Prostate gland (tissue), 2 donors: Measurements from ENCODE around the gene ARMS2. TPM values are rescaled to one million over a fixed set of nuclear protein-coding genes. Genes with fewer than 3 reads are reported as not detected.
A peak's percentile ranks its signal among the peaks of the same experiment; 100 is the strongest.

Experiments
- DNase-seq: peaks from one replicate; pipeline ENCODE4 v3.0.0-alpha.2; 2019; ENCODE audit warnings: low spot score
- H3K27ac ChIP-seq, 2 donors: fragments of 200-600 bp; sonication (generic); 2 replicates each; pipeline ENCODE4 v1.5.1; 2017 to 2019
- H3K27me3 ChIP-seq: fragments of 200-600 bp; sonication (generic); replicated peaks from 2 replicates; pipeline ENCODE4 v1.5.1; 2019; ENCODE audit not compliant: insufficient read depth
- H3K36me3 ChIP-seq, 2 donors: fragments of 200-600 bp; sonication (generic); 1 replicate in 1 of 2; 2 replicates in 1 of 2; pipeline versions ENCODE4 v1.5.1 to v1.8.1; 2017 to 2019
- H3K4me1 ChIP-seq: fragments of 200-600 bp; sonication (generic); replicated peaks from 2 replicates; pipeline ENCODE4 v1.5.1; 2019
- H3K4me3 ChIP-seq, 2 donors: fragments of 200-600 bp; sonication (generic); 2 replicates each; pipeline ENCODE4 v1.5.1; 2017 to 2019
- H3K9me3 ChIP-seq: fragments of 200-600 bp; sonication (generic); 2 replicates; pipeline ENCODE4 v1.5.1; 2017
- POLR2A ChIP-seq: fragments of 450-650 bp; IDR thresholded peaks from one replicate; pipeline ENCODE4 v1.6.1; 2016; ENCODE audit warnings: antibody characterized with exemption, mild to moderate bottlenecking
- POLR2AphosphoS5 ChIP-seq: sonication (generic); formaldehyde crosslinking; IDR thresholded peaks from one replicate; pipeline ENCODE4 v1.6.1; 2017; ENCODE audit warnings: antibody characterized with exemption
- WGBS: methylation state at CpG from one replicate; pipeline ENCODE4 v1.1.5; 2018; 5-methylcytosine and 5-hydroxymethylcytosine counted together
- intact Hi-C: fragments of 100-400 bp; cut with DNase I; formaldehyde crosslinking; loops from one replicate; pipeline ENCODE4 v1.14.2; 2022
- total RNA-seq, 2 donors: library from RNA; depleted of rRNA; stranded (reverse); fragments of >200 nt; gene quantifications; one replicate each; pipeline ENCODE4 v1.1.0, GENCODE V29; 2016
- TF ChIP-seq, protein P1 (sequence below), 4 experiments: fragments of 200-600 bp in 2 of 4; fragments of 450-650 bp in 2 of 4; sonication (generic) in 2 of 4; IDR thresholded peaks; 1 replicate in 3 of 4; 2 replicates in 1 of 4; pipeline ENCODE4 v1.5.1; 2016 to 2019; ENCODE audit warnings: antibody characterized with exemption in 4 of 4, mild to moderate bottlenecking in 2 of 4, moderate library complexity in 2 of 4

Gene ARMS2
- total RNA-seq, 2 donors from 2014 or later, result 1.1 TPM; not detected in 1

DNA sequence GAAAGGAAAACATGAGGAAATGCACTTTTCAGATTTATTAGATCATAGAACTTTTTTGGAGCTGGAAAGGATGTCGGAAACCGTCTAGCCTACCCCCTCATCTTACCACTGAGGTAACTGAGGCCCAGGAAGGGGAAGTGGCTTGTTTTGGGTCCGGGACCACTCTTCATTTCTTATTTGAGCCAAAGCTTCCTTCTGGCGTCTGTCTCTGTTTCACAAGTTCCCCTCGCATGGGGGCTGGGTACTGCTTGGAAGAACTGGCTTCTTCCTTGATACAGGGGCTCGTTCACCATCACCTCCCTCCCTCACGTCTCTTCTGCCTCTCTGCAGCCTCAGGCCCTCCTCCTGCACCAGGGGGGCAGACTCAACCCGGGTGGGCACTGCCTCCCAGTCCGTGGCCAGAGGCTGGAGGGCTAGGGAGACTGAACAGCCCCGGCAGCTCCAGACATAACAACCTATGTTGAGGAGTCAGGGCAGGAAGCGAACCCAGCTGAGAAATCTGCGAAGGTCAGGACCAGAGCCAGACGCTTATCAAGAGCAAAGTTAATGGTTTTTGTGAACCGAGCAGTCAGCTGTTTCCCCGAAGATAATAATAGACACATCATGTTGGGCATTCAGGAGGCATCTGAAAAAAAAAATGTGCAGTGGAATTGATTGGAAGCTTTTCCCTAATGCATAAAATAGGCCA lies 19.8 kb downstream of the ARMS2 start:
- 66% methylated on average over 15 of the region's 15 CpGs for WGBS
- no peak for DNase-seq

DNA sequence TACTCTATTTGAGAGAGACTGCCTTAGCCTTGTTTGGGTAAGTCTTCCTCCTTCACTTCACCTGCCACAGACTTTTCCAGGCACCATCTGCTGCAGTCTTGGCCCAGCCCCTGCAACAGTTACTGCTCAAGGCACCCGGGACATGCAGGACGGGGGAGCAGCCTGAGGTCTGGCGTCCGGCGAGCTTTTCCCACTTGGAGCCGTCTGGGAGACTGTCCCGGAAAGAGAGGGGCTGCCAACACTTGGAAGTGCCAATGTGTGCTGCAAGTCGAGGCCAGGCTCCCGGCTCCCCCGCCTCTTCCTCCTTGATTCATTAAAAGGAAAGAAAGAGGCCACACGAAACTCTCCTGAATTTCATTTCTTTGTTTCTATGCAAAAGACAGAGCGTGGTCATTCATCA lies 20.6 kb downstream of the ARMS2 start:
- DNase-seq, result peak; percentile 31
- Histone ChIP-seq H3K9me3 (no peaks in the 10 kb centered on the region), H3K4me3 (no peak overlapping the region), H3K27ac (peak overlapping the region in 1 of 2 donors; percentile 9), H3K36me3 (no peaks in the 10 kb centered on the region), H3K4me1 (no peaks in the 10 kb centered on the region), H3K27me3 (no peaks in the 10 kb centered on the region)
- intact Hi-C loops, result no loop called here
- 15% methylated on average over 12 of the region's 12 CpGs for WGBS
- TF ChIP-seq POLR2AphosphoS5 (no peak), POLR2A (no peak)
- TF ChIP-seq, protein P1, sequence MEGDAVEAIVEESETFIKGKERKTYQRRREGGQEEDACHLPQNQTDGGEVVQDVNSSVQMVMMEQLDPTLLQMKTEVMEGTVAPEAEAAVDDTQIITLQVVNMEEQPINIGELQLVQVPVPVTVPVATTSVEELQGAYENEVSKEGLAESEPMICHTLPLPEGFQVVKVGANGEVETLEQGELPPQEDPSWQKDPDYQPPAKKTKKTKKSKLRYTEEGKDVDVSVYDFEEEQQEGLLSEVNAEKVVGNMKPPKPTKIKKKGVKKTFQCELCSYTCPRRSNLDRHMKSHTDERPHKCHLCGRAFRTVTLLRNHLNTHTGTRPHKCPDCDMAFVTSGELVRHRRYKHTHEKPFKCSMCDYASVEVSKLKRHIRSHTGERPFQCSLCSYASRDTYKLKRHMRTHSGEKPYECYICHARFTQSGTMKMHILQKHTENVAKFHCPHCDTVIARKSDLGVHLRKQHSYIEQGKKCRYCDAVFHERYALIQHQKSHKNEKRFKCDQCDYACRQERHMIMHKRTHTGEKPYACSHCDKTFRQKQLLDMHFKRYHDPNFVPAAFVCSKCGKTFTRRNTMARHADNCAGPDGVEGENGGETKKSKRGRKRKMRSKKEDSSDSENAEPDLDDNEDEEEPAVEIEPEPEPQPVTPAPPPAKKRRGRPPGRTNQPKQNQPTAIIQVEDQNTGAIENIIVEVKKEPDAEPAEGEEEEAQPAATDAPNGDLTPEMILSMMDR (IDR thresholded peaks at IDR 0.05), result no peak

More for the DNA sequence above, 19.8 kb downstream of the ARMS2 start:
- Histone ChIP-seq H3K4me1 (no peaks in the 10 kb centered on the region), H3K27me3 (no peaks in the 10 kb centered on the region), H3K36me3 (no peaks in the 10 kb centered on the region), H3K4me3 (no peak overlapping the region), H3K9me3 (no peaks in the 10 kb centered on the region), H3K27ac (no peak overlapping the region)
- TF ChIP-seq POLR2A, result no peak
- TF ChIP-seq, protein P1 (IDR thresholded peaks at IDR 0.05), result no peak
- no peak for TF ChIP-seq POLR2AphosphoS5
- intact Hi-C loops, result no loop called here

DNA sequence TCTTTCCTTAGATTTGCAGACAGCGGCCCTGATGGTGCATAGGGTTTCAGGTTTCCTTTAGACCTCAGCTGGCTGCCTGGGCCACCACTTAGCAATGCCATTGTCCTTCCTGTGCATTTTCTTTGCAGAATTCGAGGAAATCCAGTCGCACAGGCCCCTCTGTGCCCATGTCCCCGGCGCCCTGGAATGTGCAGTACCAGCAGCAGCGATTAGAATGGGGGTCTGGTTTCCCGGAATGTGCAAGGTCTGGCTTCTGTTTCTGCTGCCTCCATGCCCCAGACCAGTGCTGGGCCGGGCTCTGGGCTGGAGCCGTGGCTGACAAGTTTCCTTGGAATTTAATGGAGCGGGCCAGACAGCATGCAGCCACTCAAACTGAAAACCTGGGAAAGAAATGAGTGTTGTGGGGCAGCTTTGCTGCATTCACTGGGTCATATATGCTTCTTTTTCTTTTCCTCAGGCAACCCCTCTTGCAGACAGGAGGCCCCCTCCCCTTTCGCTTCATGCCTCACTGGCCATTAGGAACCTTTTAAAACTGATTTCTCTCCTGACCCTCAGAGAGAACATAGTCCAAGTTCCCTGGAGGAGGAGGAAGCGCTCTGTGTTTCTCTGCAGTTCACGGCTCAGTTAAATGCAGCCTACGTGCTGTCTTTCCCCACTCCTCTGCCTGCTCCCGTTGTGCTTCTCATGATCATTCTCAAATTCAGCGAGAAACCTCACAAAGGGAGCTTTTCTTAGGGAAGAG lies 21.3 kb downstream of the ARMS2 start:
- intact Hi-C loops, result no loop called here
- no peaks in the 10 kb centered on the region for H3K4me1 ChIP-seq
- peak overlapping the region in 1 of 2 donors; percentile 9 for H3K27ac ChIP-seq
- no peaks in the 10 kb centered on the region for H3K36me3 ChIP-seq
- no peaks in the 10 kb centered on the region for H3K27me3 ChIP-seq
- WGBS, result 41% methylated on average over 16 of the region's 16 CpGs
- TF ChIP-seq POLR2AphosphoS5 (no peak), POLR2A (no peak)
- TF ChIP-seq, protein P1 (IDR thresholded peaks at IDR 0.05), result no peak
- no peak for DNase-seq
- H3K9me3 ChIP-seq, result no peaks in the 10 kb centered on the region
- H3K4me3 ChIP-seq, result no peak overlapping the region

DNA sequence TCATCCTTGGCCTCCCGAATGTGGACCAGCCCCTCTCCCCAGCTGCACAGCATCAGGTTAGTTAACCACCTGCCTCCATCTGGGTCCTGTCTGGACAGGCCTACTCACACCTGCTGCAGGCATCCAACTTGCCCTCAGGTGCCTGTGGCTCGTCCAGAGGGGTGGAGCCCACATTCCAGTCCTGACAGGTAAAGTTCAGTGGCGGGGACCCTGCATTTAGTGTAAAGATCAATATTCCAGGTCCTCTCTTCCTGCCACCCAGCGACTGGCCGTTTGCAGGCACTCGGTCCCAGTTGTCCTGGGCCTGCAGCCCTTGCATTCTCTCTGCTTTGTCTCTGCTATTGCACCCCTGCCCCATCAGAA lies 21.9 kb downstream of the ARMS2 start:
- H3K4me3 ChIP-seq, result no peak overlapping the region
- TF ChIP-seq POLR2AphosphoS5 (no peak), POLR2A (no peak)
- TF ChIP-seq, protein P1 (IDR thresholded peaks at IDR 0.05), result no peak
- H3K27me3 ChIP-seq, result no peaks in the 10 kb centered on the region
- no peak for DNase-seq
- no peaks in the 10 kb centered on the region for H3K9me3 ChIP-seq
- H3K27ac ChIP-seq, result no peak overlapping the region
- H3K4me1 ChIP-seq, result no peaks in the 10 kb centered on the region
- intact Hi-C loops, result no loop called here
- 39% methylated on average over 6 of the region's 6 CpGs for WGBS
- no peaks in the 10 kb centered on the region for H3K36me3 ChIP-seq
